HG03432 (cell line): ENCODE data around the gene CRYBG1.
"Not testable (repeated sequence)": the region's sequence is repeated elsewhere in the genome, so short reads cannot be mapped to it uniquely, and the experiment has no call there.

ENCODE experiments used
- ATAC-seq: cut with Tn5 transposase; IDR thresholded peaks from one replicate; pipeline ENCODE4 v1.9.1; 2021; ENCODE audit warnings: mild to moderate bottlenecking, moderate library complexity; ENCODE audit not compliant: unreplicated experiment

Gene CRYBG1

GRCh38 chr6:106581468-106581867, 221.0 kb downstream of the CRYBG1 start:
- no peak for ATAC-seq

DNA sequence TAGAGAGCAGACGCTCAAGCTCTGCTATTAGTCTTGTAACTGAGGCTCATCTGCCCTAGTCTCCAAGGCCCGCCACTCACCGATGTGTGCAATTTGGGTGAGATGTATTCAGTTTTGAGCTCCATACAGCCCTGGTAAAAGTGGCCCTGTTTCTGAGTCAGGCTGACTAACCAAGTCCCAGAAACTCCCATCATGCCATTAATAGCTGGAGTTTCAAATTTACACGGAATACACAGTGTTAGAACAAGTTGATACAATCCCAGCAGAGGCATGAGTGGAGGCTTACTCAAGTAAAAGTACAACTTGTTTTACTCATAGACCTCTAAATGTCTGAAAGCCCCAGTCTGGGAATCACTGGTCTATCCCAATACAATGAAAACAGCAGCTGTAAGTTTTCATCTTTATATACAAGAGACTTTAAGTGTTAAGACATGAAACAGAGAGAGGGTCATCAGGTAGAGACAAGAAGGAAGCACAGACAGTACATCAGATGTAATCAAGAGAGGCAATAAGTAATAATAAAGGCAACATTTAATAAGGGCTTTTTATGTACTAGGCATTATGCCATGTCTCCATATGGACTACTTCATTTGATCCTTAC, 226.4 kb downstream of the CRYBG1 start:
- ATAC-seq: no peak

DNA sequence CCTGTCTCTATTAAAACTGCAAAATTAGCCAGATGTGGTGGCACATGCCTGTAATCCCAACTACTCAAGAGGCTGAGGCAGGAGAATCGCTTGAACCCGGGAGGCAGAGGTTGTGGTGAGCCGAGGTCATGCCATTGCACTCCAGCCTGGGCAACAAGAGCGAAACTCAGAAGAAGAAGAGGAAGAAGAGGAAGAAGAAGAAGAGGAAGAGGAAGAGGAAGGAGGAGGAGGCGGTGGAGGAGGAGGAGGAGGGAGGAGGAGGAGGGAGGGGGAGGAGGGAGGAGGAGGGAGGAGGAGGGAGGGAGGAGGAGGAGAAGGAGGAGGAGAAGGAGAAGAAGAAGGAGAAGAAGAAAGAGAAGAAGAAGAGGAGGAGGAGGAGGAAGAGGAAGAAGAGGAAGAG, 228.4 kb downstream of the CRYBG1 start:
- ATAC-seq: not testable (repeated sequence)

DNA sequence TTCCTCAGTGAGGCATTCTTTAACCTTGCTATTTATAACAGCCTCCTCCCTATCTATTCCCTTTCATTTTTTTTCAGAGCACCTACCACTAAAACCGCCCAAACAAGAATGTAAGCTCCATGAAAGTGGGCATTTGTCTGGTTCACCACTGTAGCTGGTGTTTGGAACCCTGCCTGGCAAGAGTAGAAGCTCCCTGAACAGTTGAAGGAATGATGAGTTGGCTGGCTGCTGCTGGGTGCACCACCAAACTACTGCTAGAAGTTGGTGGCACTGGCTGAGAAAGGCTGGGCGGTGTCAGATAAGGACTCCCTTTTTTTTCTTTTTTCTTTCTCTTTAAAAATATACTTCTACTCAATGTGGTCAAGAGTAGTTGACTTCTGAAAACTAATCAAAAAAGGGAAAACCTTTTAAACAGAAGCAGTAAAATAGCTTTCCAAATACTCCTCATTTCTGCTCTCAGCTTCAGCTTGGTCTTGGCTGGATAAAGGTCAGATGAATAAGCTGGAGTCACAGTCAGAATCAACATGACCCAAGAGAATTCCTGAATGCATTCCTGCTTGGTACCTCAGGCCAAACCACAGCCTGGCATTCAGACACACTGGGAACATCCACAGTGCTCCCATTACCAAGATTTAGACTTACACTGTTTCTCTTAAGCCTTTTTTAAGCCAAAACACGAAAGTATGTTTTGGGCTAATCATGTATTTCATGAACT, 230.8 kb downstream of the CRYBG1 start:
- no peak for ATAC-seq

- no peak for ATAC-seq
Observed at GRCh38 chr6:106599440-106599839, 238.9 kb downstream of the CRYBG1 start.

GRCh38 chr6:106600329-106600728, 239.8 kb downstream of the CRYBG1 start:
- ATAC-seq: no peak

DNA sequence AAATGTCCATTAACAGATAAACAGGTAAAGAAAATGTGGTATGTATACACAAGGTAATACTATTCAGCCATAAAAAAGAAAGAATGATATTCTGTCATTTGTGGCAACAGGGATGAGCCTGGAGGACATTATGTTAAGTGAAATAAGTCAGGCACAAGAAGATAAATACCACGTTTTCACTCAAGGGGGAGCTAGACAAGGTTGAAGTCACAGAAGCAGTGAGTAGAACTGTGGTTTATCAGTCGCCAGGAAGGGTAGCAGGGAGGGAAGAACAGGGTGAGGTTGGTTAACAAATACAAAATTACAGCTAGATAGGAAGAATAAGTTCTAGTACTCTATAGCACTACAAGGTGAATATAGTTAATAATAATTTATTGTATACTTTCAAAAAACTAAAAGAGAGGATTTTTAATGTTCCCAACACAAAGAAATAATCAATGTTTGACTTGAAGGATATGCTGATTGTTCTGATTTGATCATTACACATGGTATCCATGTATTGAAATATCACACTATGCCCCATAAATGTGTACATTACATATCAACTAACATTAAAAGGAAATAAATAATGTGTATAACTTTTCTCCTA, 247.7 kb downstream of the CRYBG1 start:
- peak; percentile 78 for ATAC-seq

- peak; percentile 57 for ATAC-seq
Observed at GRCh38 chr6:106609699-106610098, 249.2 kb downstream of the CRYBG1 start.

DNA sequence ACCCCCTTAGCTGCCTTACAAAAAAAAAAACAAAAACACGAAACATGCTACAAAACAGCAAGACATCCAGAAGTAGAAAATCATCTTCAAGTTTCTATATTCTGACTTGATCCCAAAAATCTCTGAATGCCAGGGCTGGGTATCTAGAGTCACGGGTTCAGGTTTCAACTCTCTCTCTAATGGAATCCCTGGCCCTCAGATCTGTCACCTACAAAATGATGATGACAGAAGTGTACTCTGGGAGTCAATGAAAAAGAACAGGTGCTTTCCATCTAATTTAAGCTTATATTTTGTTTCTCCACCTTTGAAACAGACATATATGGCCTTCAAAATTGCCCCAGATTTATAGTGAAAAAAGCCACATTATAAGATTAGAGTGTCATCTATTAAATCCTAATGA, 250.5 kb downstream of the CRYBG1 start:
- no peak for ATAC-seq

- ATAC-seq: no peak
Observed at GRCh38 chr6:106612671-106613416, 252.3 kb downstream of the CRYBG1 start.

GRCh38 chr6:106613590-106613989, 253.1 kb downstream of the CRYBG1 start:
- no peak for ATAC-seq

- no peak for ATAC-seq
Observed at GRCh38 chr6:106614166-106614565, 253.6 kb downstream of the CRYBG1 start.

DNA sequence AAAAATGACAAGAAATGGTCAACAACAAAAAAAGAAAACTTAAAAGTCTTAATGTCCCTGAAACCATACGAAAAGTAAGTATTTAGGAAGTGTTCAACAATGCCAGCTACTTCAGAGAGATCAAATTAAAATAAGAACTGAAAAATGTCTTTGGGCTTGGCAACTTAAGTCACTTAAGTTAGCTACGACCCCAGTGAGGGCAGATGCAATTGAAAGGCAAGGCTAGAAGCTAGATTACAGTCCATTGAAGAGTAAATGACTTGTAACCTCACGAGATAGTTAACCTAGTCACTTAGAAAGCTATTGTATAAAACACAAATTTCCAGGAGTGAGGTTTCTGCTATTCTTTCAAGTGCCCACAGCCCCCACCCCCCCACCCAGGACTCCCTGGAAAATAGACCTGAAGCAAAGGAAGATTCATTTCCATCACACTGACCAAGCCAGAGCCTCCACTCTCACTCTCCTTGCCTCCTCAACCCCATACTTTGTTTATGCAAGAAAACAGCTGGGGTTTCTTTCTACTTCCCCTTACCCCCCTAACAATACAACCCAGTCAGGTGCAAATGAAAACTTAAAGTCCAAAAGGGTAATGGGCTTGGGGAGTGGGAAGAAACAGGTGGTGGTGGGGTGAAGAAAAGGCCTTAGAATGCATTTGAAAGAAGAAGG, 254.2 kb downstream of the CRYBG1 start:
- no peak for ATAC-seq

DNA sequence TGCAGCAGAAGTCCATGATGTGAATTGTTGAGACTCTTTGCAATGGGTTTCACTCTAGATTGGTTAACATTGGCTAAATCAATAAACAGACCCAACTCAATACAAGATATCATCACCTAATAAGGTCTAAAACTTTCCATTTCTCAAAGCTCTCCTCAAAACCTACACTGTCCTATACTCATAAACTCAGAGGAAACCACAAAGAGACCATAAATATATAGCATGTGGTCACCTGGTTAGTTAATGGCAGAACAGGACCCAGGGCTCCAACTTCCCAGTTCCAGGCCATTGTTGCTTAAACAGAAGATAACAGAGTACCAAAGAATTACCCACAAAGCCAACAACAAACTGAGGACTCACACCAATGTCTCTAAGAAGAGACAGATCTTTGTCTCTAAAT, 256.8 kb downstream of the CRYBG1 start:
- peak; percentile 49 for ATAC-seq

GRCh38 chr6:106617857-106618256, 257.3 kb downstream of the CRYBG1 start:
- no peak for ATAC-seq

DNA sequence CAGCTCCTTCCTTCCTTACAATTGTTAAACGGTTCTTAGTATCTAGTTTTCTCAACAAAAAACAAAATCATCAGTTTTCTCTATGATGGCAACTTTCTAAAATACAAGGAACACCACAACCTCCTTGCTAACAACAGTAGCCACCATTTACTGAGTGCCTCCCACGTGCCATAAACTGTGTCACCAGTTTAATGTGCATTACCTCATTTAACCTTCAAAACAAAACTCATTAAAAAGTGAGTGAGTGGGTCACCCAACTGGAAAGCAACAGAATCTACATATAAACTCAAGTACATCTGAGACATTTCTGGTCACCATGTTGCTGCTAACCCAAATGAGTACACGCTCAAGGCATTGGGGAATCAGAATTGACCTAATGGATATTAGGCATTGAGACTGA, 257.8 kb downstream of the CRYBG1 start:
- ATAC-seq: no peak

DNA sequence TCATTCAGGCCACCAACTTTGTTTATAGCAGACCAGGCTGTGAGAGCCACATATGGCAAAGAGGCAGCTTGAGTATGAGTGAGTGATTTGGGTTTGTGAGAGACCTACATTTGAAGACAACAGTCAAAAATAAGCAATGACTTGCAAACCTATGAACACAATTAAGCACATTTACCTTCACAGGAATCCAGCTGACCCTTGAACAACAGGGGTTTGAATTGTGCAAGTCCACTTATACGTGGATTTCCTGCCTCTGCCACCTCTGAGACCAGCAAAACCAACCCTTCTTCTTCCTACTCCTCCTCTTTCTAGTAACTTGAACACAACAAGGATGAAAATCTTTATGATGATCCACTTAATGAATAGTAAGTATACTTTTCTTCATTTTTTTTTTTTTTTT, 258.7 kb downstream of the CRYBG1 start:
- no peak for ATAC-seq

GRCh38 chr6:106620931-106621672, 260.6 kb downstream of the CRYBG1 start:
- no peak for ATAC-seq
